Measurements from ENCODE around the gene C14orf180. TPM values are rescaled to one million over a fixed set of nuclear protein-coding genes. Genes with fewer than 3 reads are reported as not detected.

Gene C14orf180
- total RNA-seq, 1 donor from 2014 or later, result not detected

GRCh38 chr14:104569435-104569834, 10.1 kb upstream of the C14orf180 start:
- peaks cover 26% of the 10 kb centered on the region for H3K27me3 Mint-ChIP-seq
- no peak for DNase-seq (ENCODE audit: low spot score, unreplicated experiment)
- no peak for TF ChIP-seq CTCF (IDR thresholded peaks at IDR 0.05; ENCODE audit: unreplicated experiment)
- peaks cover 6% of the 10 kb centered on the region for H3K4me1 Mint-ChIP-seq (ENCODE audit: low read depth)
- no peaks in the 10 kb centered on the region for H3K9me3 Mint-ChIP-seq (ENCODE audit: low read depth)
- H3K4me3 Mint-ChIP-seq (ENCODE audit: low read depth), result no peak overlapping the region
- no peak overlapping the region for H3K27ac Mint-ChIP-seq
- H3K36me3 Mint-ChIP-seq (ENCODE audit: insufficient read depth), result no peaks in the 10 kb centered on the region

- TF ChIP-seq CTCF (IDR thresholded peaks at IDR 0.05; ENCODE audit: unreplicated experiment), result no peak
- Mint-ChIP-seq H3K36me3 (ENCODE audit: insufficient read depth) (no peaks in the 10 kb centered on the region), H3K9me3 (ENCODE audit: low read depth) (no peaks in the 10 kb centered on the region), H3K27me3 (peaks cover 17% of the 10 kb centered on the region), H3K4me3 (ENCODE audit: low read depth) (no peak overlapping the region), H3K4me1 (ENCODE audit: low read depth) (peaks cover 9% of the 10 kb centered on the region), H3K27ac (no peak overlapping the region)
- DNase-seq (ENCODE audit: low spot score, unreplicated experiment), result no peak
These were observed 8.3 kb upstream of the C14orf180 start for GRCh38 chr14:104571246-104571645.

- DNase-seq (ENCODE audit: low spot score, unreplicated experiment), result no peak
- Mint-ChIP-seq H3K27ac (no peak overlapping the region), H3K4me3 (ENCODE audit: low read depth) (no peak overlapping the region), H3K4me1 (ENCODE audit: low read depth) (peaks cover 11% of the 10 kb centered on the region), H3K9me3 (ENCODE audit: low read depth) (no peaks in the 10 kb centered on the region), H3K36me3 (ENCODE audit: insufficient read depth) (no peaks in the 10 kb centered on the region), H3K27me3 (peaks cover 12% of the 10 kb centered on the region)
- no peak for TF ChIP-seq CTCF (IDR thresholded peaks at IDR 0.05; ENCODE audit: unreplicated experiment)
These were observed 7.4 kb upstream of the C14orf180 start for GRCh38 chr14:104572024-104572626.

- DNase-seq (ENCODE audit: low spot score, unreplicated experiment), result no peak
- TF ChIP-seq CTCF (IDR thresholded peaks at IDR 0.05; ENCODE audit: unreplicated experiment), result no peak
- peaks cover 15% of the 10 kb centered on the region for H3K4me1 Mint-ChIP-seq (ENCODE audit: low read depth)
- peaks cover 10% of the 10 kb centered on the region for H3K27me3 Mint-ChIP-seq
- H3K36me3 Mint-ChIP-seq (ENCODE audit: insufficient read depth), result no peaks in the 10 kb centered on the region
- no peak overlapping the region for H3K27ac Mint-ChIP-seq
- no peaks in the 10 kb centered on the region for H3K9me3 Mint-ChIP-seq (ENCODE audit: low read depth)
- H3K4me3 Mint-ChIP-seq (ENCODE audit: low read depth), result no peak overlapping the region
These were observed 6.9 kb upstream of the C14orf180 start for GRCh38 chr14:104572668-104573067.

GRCh38 chr14:104573930-104574329, 5.6 kb upstream of the C14orf180 start:
- no peak for DNase-seq (ENCODE audit: low spot score, unreplicated experiment)
- peaks cover 10% of the 10 kb centered on the region for H3K27me3 Mint-ChIP-seq
- H3K9me3 Mint-ChIP-seq (ENCODE audit: low read depth), result no peaks in the 10 kb centered on the region
- no peak overlapping the region for H3K4me3 Mint-ChIP-seq (ENCODE audit: low read depth)
- H3K4me1 Mint-ChIP-seq (ENCODE audit: low read depth), result peaks cover 18% of the 10 kb centered on the region
- no peak for TF ChIP-seq CTCF (IDR thresholded peaks at IDR 0.05; ENCODE audit: unreplicated experiment)
- no peak overlapping the region for H3K27ac Mint-ChIP-seq
- no peaks in the 10 kb centered on the region for H3K36me3 Mint-ChIP-seq (ENCODE audit: insufficient read depth)
